HepG2 (cell line): ENCODE results near the gene DHRS9. TPM values are rescaled to one million over a fixed set of nuclear protein-coding genes. Genes with fewer than 3 reads are reported as not detected.

Source experiments
- ATAC-seq: fragments of 200-7000 bp; cut with Tn5 transposase; 3 replicates; pipeline ENCODE4 v1.9.1; 2020; ENCODE audit warnings: mild to moderate bottlenecking, moderate library complexity
- BruUV-seq: library from RNA; stranded (reverse); fragments of 400-500 nt; replicated peaks from 2 replicates; lab custom pipeline; 2021; lab: Mats Ljungman, UMichigan
- CTCF ChIA-PET: fragments of 300-600 bp; formaldehyde crosslinking; extraction: SDS; loops from one replicate; lab custom pipeline; 2021; ENCODE audit warnings: low total read pairs, inconsistent platforms, low intra/inter-chr PET ratio; lab: Yijun Ruan, JAX
- POLR2A ChIA-PET: fragments of 350-600 bp; sonication (Branson Sonifier 250); formaldehyde crosslinking; loops from one replicate; lab custom pipeline; 2020; ENCODE audit warnings: antibody characterized with exemption, inconsistent platforms; lab: Yijun Ruan, JAX
- DNase-seq: peaks from one replicate; pipeline ENCODE4 v3.0.0-alpha.2; 2015; ENCODE audit warnings: low spot score
- FAIRE-seq: peaks from 3 replicates; lab custom pipeline; 2011; peaks lifted over from hg19 to GRCh38; lab: Jason Lieb, UNC
- H2AFZ ChIP-seq: one replicate; pipeline ENCODE4 v1.6.1; 2011; ENCODE audit warnings: low read length, inconsistent platforms
- H3K27ac ChIP-seq: fragments of 300-600 bp; 3 replicates; pipeline ENCODE4 v1.8.0; 2011; ENCODE audit warnings: mixed run types, mild to moderate bottlenecking, mixed read lengths, low read length, inconsistent platforms; ENCODE audit not compliant: insufficient read depth; ENCODE audit errors: extremely low read length
- H3K27me3 ChIP-seq, 2 experiments: fragments of 200-600 bp in 1 of 2; 2 replicates in 1 of 2; 3 replicates in 1 of 2; pipeline versions ENCODE4 v1.6.0 to v1.8.0; 2011; ENCODE audit warnings: low read length in 2 of 2, mild to moderate bottlenecking in 2 of 2, moderate library complexity in 2 of 2, inconsistent platforms in 1 of 2; ENCODE audit not compliant: insufficient read depth in 2 of 2, control insufficient read depth in 1 of 2
- H3K36me3 ChIP-seq, 2 experiments: fragments of 200-600 bp in 1 of 2; replicated peaks in 1 of 2; 2 replicates in 1 of 2; 3 replicates in 1 of 2; pipeline versions ENCODE4 v1.5.1 to v1.8.0; 2011; ENCODE audit warnings: low read length in 2 of 2, inconsistent platforms in 1 of 2; ENCODE audit not compliant: insufficient read depth in 2 of 2, control insufficient read depth in 1 of 2
- H3K4me1 ChIP-seq: 2 replicates; pipeline ENCODE4 v1.5.1; 2012; ENCODE audit warnings: low read length, inconsistent platforms; ENCODE audit not compliant: insufficient read depth
- H3K4me2 ChIP-seq: 2 replicates; pipeline ENCODE4 v1.6.0; 2011; ENCODE audit warnings: low read depth, low read length, inconsistent platforms
- H3K4me3 ChIP-seq, 3 experiments: fragments of 200-600 bp in 1 of 3; sonication (generic), shearing (Covaris generic) in 1 of 3; replicated peaks in 1 of 3; 2 replicates each; pipeline ENCODE4 v1.5.1; 2011 to 2016; ENCODE audit warnings: low read length in 3 of 3, inconsistent platforms in 2 of 3, low read depth in 2 of 3, mild to moderate bottlenecking in 2 of 3, control low read depth in 1 of 3, mixed read lengths in 1 of 3; ENCODE audit not compliant: insufficient read depth in 1 of 3
- H3K79me2 ChIP-seq: one replicate; pipeline ENCODE4 v1.6.1; 2011; ENCODE audit warnings: low read length, inconsistent platforms; ENCODE audit not compliant: insufficient read depth
- H3K9ac ChIP-seq: 2 replicates; pipeline ENCODE4 v1.6.0; 2011; ENCODE audit warnings: mild to moderate bottlenecking, low read depth, low read length, inconsistent platforms; ENCODE audit not compliant: insufficient read depth
- H3K9me3 ChIP-seq: 2 replicates; pipeline ENCODE4 v1.5.1; 2012; ENCODE audit warnings: mild to moderate bottlenecking, low read length
- H4K20me1 ChIP-seq: 2 replicates; pipeline ENCODE4 v1.6.0; 2011; ENCODE audit warnings: inconsistent platforms, mild to moderate bottlenecking, low read length, moderate library complexity; ENCODE audit not compliant: insufficient read depth
- BATF2 ChIP-seq: sonication (generic); formaldehyde crosslinking; IDR thresholded peaks from 2 replicates; pipeline ENCODE4 v1.8.0; 2022; ENCODE audit warnings: mild to moderate bottlenecking, missing genetic modification reagents, moderate library complexity
- CBX5 ChIP-seq: sonication (generic); formaldehyde crosslinking; IDR thresholded peaks from 2 replicates; pipeline ENCODE4 v1.4.0; 2020; ENCODE audit warnings: missing genetic modification reagents, borderline replicate concordance
- DR1 ChIP-seq: sonication (generic); formaldehyde crosslinking; IDR thresholded peaks from 2 replicates; pipeline ENCODE4 v1.8.0; 2021; ENCODE audit warnings: mild to moderate bottlenecking, missing genetic modification reagents, inconsistent platforms
- HOXA3 ChIP-seq: sonication (generic); formaldehyde crosslinking; IDR thresholded peaks from 2 replicates; pipeline ENCODE4 v1.5.0; 2020; ENCODE audit warnings: missing genetic modification reagents
- IRX3 ChIP-seq: sonication (generic); formaldehyde crosslinking; IDR thresholded peaks from 2 replicates; pipeline ENCODE4 v1.8.1; 2023; ENCODE audit warnings: mild to moderate bottlenecking, low read depth, missing genetic modification reagents, borderline replicate concordance
- MED8 ChIP-seq: sonication (generic); formaldehyde crosslinking; IDR thresholded peaks from 2 replicates; pipeline ENCODE4 v1.8.1; 2023; ENCODE audit warnings: mild to moderate bottlenecking, missing genetic modification reagents; ENCODE audit not compliant: insufficient replicate concordance
- POLR2AphosphoS5 ChIP-seq: IDR thresholded peaks from 2 replicates; pipeline ENCODE4 v1.6.1; 2012; ENCODE audit warnings: low read depth, low read length
- RARA ChIP-seq: IDR thresholded peaks from 2 replicates; pipeline ENCODE4 v1.6.1; 2016; ENCODE audit warnings: missing genetic modification reagents, missing compliant biosample characterization
- TARDBP ChIP-seq: sonication (generic); formaldehyde crosslinking; IDR thresholded peaks from 2 replicates; pipeline ENCODE4 v1.8.0; 2022; ENCODE audit warnings: mild to moderate bottlenecking, missing genetic modification reagents
- ZMYM3 ChIP-seq: sonication (generic); formaldehyde crosslinking; IDR thresholded peaks from 2 replicates; pipeline ENCODE4 v1.5.1; 2020; ENCODE audit warnings: mild to moderate bottlenecking, missing genetic modification reagents
- ZNF276 ChIP-seq: sonication (generic); formaldehyde crosslinking; IDR thresholded peaks from 2 replicates; pipeline ENCODE4 v1.4.0; 2020; ENCODE audit warnings: mild to moderate bottlenecking, low read depth, missing genetic modification reagents
- ZNF451 ChIP-seq: sonication (generic); formaldehyde crosslinking; IDR thresholded peaks from 2 replicates; pipeline ENCODE4 v1.5.0; 2020; ENCODE audit warnings: mild to moderate bottlenecking, missing genetic modification reagents
- ZNF703 ChIP-seq: sonication (generic); formaldehyde crosslinking; IDR thresholded peaks from 2 replicates; pipeline ENCODE4 v1.5.1; 2020; ENCODE audit warnings: missing genetic modification reagents, mild to moderate bottlenecking, moderate library complexity, borderline replicate concordance
- ZNF737 ChIP-seq: sonication (generic); formaldehyde crosslinking; IDR thresholded peaks from 2 replicates; pipeline ENCODE4 v1.5.0; 2020; ENCODE audit warnings: missing genetic modification reagents, mild to moderate bottlenecking, borderline replicate concordance
- ZNF777 ChIP-seq: sonication (generic); formaldehyde crosslinking; IDR thresholded peaks from 2 replicates; pipeline ENCODE4 v1.4.0; 2020; ENCODE audit warnings: missing genetic modification reagents
- WGBS: methylation state at CpG from one replicate; pipeline ENCODE4 v1.1.6; 2017; ENCODE audit warnings: low lambda C conversion rate; 5-methylcytosine and 5-hydroxymethylcytosine counted together
- in situ Hi-C: cut with HindIII; loops from 2 replicates; pipeline ENCODE4 v1.10.0; 2017; ENCODE audit warnings: low pct_unique_long_range_greater_than_20kb; ENCODE audit not compliant: extremely low pct_ligation_motif_present
- intact Hi-C: fragments of 100-400 bp; cut with micrococcal nuclease; formaldehyde crosslinking; loops from one replicate; pipeline ENCODE4 v1.10.0; 2022; ENCODE audit not compliant: unreplicated experiment
- polyA plus RNA-seq, 8 experiments: library from polyadenylated mRNA; depleted of rRNA in 3 of 8; stranded (reverse) in 7 of 8; unstranded in 1 of 8; fragments of >200 nt; fragmentation: Illumina TruSeq in 4 of 8; extraction: Trizol in 4 of 8; gene quantifications; 2 replicates each; pipeline versions ENCODE4 v1.2.1 to v1.2.3, GENCODE V29; 2011 to 2016; ENCODE audit warnings: low read depth in 4 of 8, missing spikeins in 1 of 8, mixed read lengths in 1 of 8; ENCODE audit not compliant: insufficient read depth in 1 of 8
- total RNA-seq, 5 experiments: library from RNA; depleted of rRNA; stranded (reverse); fragments of >200 nt; fragmentation: Illumina TruSeq; extraction: Trizol; gene quantifications; 2 replicates each; pipeline ENCODE4 v1.2.3, GENCODE V29; 2016; ENCODE audit warnings: low read depth in 1 of 5
- TF ChIP-seq, protein P1 (sequence below): sonication (generic); formaldehyde crosslinking; IDR thresholded peaks from 2 replicates; pipeline ENCODE4 v1.4.0; 2020; ENCODE audit warnings: mild to moderate bottlenecking, missing genetic modification reagents, borderline replicate concordance

Gene DHRS9
- total and polyA plus RNA-seq, 2 of the 13 experiments (the other 11 are each of a cell fraction or from before 2014, with no cell fraction given): not detected

DNA sequence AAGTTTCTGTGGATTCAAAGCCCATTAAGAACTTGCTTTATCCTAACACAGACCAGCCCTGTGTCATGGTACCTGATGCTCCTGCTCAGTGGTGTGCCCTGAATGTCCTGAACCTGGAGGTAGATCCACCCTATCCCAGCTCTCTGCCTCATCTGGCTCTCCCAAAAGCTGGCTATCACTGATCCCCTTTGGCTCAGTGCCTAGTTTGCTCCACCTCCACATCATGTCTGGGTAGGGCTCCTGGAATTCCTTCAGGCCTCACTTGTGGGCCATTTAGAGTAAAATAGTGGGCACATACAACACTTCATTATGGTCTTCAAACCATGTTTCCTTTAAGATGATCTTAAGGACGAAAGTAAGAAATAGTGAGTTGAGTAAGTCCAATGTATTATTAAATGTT is 33.5 kb upstream of the DHRS9 start:
- Histone ChIP-seq H3K27me3 (no peaks in the 10 kb centered on the region), H3K4me1 (no peaks in the 10 kb centered on the region), H3K9ac (no peak overlapping the region), H3K9me3 (no peaks in the 10 kb centered on the region), H3K4me3 (no peak overlapping the region), H3K79me2 (no peaks in the 10 kb centered on the region), H4K20me1 (no peaks in the 10 kb centered on the region), H2AFZ (no peak overlapping the region), H3K36me3 (no peaks in the 10 kb centered on the region), H3K4me2 (no peak overlapping the region), H3K27ac (no peak overlapping the region)
- intact Hi-C loops: no loop called here
- in situ Hi-C loops: no loop called here
- ATAC-seq (no peak), FAIRE-seq (no peak), DNase-seq (no peak)
- WGBS: 28% methylated on average over 1 of the region's 1 CpG
- POLR2A ChIA-PET: no interaction called here
- CTCF ChIA-PET: no interaction called here
- BruUV-seq: no TSS peak
- TF ChIP-seq ZNF451 (CRISPR knock-in tag) (no peak), CBX5 (CRISPR knock-in tag) (no peak), HOXA3 (CRISPR knock-in tag) (no peak), ZNF703 (CRISPR knock-in tag) (no peak), IRX3 (CRISPR knock-in tag) (no peak), BATF2 (no peak), ZNF737 (no peak), RARA (no peak), DR1 (CRISPR knock-in tag) (no peak), TARDBP (no peak), ZNF276 (CRISPR knock-in tag) (no peak), ZMYM3 (CRISPR knock-in tag) (no peak), MED8 (CRISPR knock-in tag) (no peak), POLR2AphosphoS5 (no peak), ZNF777 (no peak)
- TF ChIP-seq, protein P1, sequence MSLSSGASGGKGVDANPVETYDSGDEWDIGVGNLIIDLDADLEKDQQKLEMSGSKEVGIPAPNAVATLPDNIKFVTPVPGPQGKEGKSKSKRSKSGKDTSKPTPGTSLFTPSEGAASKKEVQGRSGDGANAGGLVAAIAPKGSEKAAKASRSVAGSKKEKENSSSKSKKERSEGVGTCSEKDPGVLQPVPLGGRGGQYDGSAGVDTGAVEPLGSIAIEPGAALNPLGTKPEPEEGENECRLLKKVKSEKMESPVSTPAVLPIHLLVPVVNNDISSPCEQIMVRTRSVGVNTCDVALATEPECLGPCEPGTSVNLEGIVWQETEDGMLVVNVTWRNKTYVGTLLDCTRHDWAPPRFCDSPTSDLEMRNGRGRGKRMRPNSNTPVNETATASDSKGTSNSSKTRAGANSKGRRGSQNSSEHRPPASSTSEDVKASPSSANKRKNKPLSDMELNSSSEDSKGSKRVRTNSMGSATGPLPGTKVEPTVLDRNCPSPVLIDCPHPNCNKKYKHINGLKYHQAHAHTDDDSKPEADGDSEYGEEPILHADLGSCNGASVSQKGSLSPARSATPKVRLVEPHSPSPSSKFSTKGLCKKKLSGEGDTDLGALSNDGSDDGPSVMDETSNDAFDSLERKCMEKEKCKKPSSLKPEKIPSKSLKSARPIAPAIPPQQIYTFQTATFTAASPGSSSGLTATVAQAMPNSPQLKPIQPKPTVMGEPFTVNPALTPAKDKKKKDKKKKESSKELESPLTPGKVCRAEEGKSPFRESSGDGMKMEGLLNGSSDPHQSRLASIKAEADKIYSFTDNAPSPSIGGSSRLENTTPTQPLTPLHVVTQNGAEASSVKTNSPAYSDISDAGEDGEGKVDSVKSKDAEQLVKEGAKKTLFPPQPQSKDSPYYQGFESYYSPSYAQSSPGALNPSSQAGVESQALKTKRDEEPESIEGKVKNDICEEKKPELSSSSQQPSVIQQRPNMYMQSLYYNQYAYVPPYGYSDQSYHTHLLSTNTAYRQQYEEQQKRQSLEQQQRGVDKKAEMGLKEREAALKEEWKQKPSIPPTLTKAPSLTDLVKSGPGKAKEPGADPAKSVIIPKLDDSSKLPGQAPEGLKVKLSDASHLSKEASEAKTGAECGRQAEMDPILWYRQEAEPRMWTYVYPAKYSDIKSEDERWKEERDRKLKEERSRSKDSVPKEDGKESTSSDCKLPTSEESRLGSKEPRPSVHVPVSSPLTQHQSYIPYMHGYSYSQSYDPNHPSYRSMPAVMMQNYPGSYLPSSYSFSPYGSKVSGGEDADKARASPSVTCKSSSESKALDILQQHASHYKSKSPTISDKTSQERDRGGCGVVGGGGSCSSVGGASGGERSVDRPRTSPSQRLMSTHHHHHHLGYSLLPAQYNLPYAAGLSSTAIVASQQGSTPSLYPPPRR (CRISPR knock-in tag): no peak
